Keratinocyte (primary cell): ENCODE results near the gene TTC33. TPM values are rescaled to one million over a fixed set of nuclear protein-coding genes. Genes with fewer than 3 reads are reported as not detected.

ENCODE experiments used
- DNase-seq: peaks from one replicate; pipeline ENCODE4 v3.0.0-alpha.2; 2011; ENCODE audit warnings: low read depth, missing footprints, low spot score
- FAIRE-seq: peaks from 2 replicates; lab custom pipeline; 2011; peaks lifted over from hg19 to GRCh38; lab: Jason Lieb, UNC
- H2AFZ ChIP-seq: 2 replicates; pipeline ENCODE4 v1.6.0; 2012; ENCODE audit warnings: low read length, control low read depth, inconsistent platforms; ENCODE audit not compliant: control insufficient read depth
- H3K27ac ChIP-seq: 2 replicates; pipeline ENCODE4 v1.5.1; 2011; ENCODE audit warnings: low read length; ENCODE audit not compliant: control insufficient read depth, insufficient read depth
- H3K27me3 ChIP-seq: 3 replicates; pipeline ENCODE4 v1.6.0; 2011; ENCODE audit warnings: low read length; ENCODE audit not compliant: control insufficient read depth, insufficient read depth; ENCODE audit errors: extremely low read depth
- H3K36me3 ChIP-seq, 2 experiments: 2 replicates in 1 of 2; 3 replicates in 1 of 2; pipeline ENCODE4 v1.5.1; 2011; ENCODE audit warnings: low read length in 2 of 2, mild to moderate bottlenecking in 1 of 2; ENCODE audit not compliant: control insufficient read depth in 2 of 2, insufficient read depth in 2 of 2; ENCODE audit errors: extremely low read depth in 1 of 2
- H3K4me1 ChIP-seq: 3 replicates; pipeline ENCODE4 v1.5.1; 2011; ENCODE audit warnings: low read length; ENCODE audit not compliant: control insufficient read depth, insufficient read depth; ENCODE audit errors: extremely low read depth
- H3K4me2 ChIP-seq: 3 replicates; pipeline ENCODE4 v1.6.0; 2011; ENCODE audit warnings: low read depth, low read length; ENCODE audit not compliant: control insufficient read depth, insufficient read depth; ENCODE audit errors: extremely low read depth
- H3K4me3 ChIP-seq, 3 experiments: fragments of 200-600 bp in 1 of 3; sonication (generic) in 1 of 3; 2 replicates in 2 of 3; 3 replicates in 1 of 3; pipeline ENCODE4 v1.5.1; 2011 to 2016; ENCODE audit warnings: low read length in 3 of 3, mild to moderate bottlenecking in 3 of 3, control low read depth in 2 of 3, inconsistent platforms in 1 of 3, low read depth in 1 of 3, mixed read lengths in 1 of 3, mixed run types in 1 of 3, moderate library complexity in 1 of 3; ENCODE audit not compliant: control insufficient read depth in 2 of 3, insufficient read depth in 2 of 3; ENCODE audit errors: extremely low read depth in 1 of 3
- H3K79me2 ChIP-seq: 2 replicates; pipeline ENCODE4 v1.6.0; 2012; ENCODE audit warnings: low read length; ENCODE audit not compliant: control insufficient read depth, insufficient read depth
- H3K9ac ChIP-seq: 3 replicates; pipeline ENCODE4 v1.6.0; 2011; ENCODE audit warnings: low read length; ENCODE audit not compliant: control insufficient read depth, insufficient read depth; ENCODE audit errors: extremely low read depth
- H3K9me1 ChIP-seq: 3 replicates; pipeline ENCODE4 v1.6.0; 2011; ENCODE audit warnings: low read length; ENCODE audit not compliant: control insufficient read depth, insufficient read depth; ENCODE audit errors: extremely low read depth
- H3K9me3 ChIP-seq: 2 replicates; pipeline ENCODE4 v1.5.1; 2012; ENCODE audit warnings: low read depth, low read length; ENCODE audit not compliant: control insufficient read depth
- H4K20me1 ChIP-seq: 3 replicates; pipeline ENCODE4 v1.6.0; 2011; ENCODE audit warnings: low read length; ENCODE audit not compliant: control insufficient read depth, insufficient read depth; ENCODE audit errors: extremely low read depth
- CTCF ChIP-seq, 3 experiments: IDR thresholded peaks in 1 of 3; conservative IDR thresholded peaks in 1 of 3; optimal IDR thresholded peaks in 1 of 3; 2 replicates in 2 of 3; 3 replicates in 1 of 3; pipeline versions ENCODE3 to v1.5.1; 2011; ENCODE audit warnings: low read length in 3 of 3, mild to moderate bottlenecking in 3 of 3, moderate library complexity in 2 of 3, control low read depth in 1 of 3, inconsistent platforms in 1 of 3; ENCODE audit not compliant: insufficient read depth in 2 of 3; ENCODE audit errors: extremely low read depth in 1 of 3
- EZH2 ChIP-seq: IDR thresholded peaks from one replicate; pipeline ENCODE4 v1.6.1; 2012; ENCODE audit warnings: inconsistent platforms, mild to moderate bottlenecking, low read length, moderate library complexity
- dilution Hi-C: fragments of 300-500 bp; cut with MboI; formaldehyde crosslinking; loops from one replicate; pipeline ENCODE4 v1.7.0; 2020; ENCODE audit warnings: low sequenced_read_pairs; ENCODE audit not compliant: extremely low pct_ligation_motif_present
- polyA plus RNA-seq, 5 experiments: library from polyadenylated mRNA; depleted of rRNA in 3 of 5; stranded (reverse) in 3 of 5; stranded (forward) in 1 of 5; unstranded in 1 of 5; fragments of >200 nt; gene quantifications; 1 replicate in 1 of 5; 2 replicates in 3 of 5; 3 replicates in 1 of 5; pipeline versions ENCODE4 v1.2.1 to v1.2.3, GENCODE V29; 2011 to 2012; ENCODE audit warnings: missing spikeins in 2 of 5, low read depth in 1 of 5, low replicate concordance in 1 of 5

The TTC33 gene
- polyA plus RNA-seq, 1 donor (not counting 4 experiments of a cell fraction or from before 2014, with no cell fraction given) = 7.1 TPM

GRCh38 chr5:40497573-40497972 lies 258.2 kb downstream of the TTC33 start:
- Histone ChIP-seq H3K4me1 (peaks cover 5% of the 10 kb centered on the region), H3K79me2 (no peaks in the 10 kb centered on the region), H3K9me3 (no peaks in the 10 kb centered on the region), H3K4me2 (no peak overlapping the region), H3K27me3 (no peaks in the 10 kb centered on the region), H3K9ac (no peak overlapping the region), H3K36me3 (no peaks in the 10 kb centered on the region), H4K20me1 (no peaks in the 10 kb centered on the region), H3K27ac (no peak overlapping the region), H3K9me1 (no peaks in the 10 kb centered on the region), H3K4me3 (no peak overlapping the region), H2AFZ (no peak overlapping the region)
- no peak for DNase-seq
- dilution Hi-C loops = no loop called here
- no peak for TF ChIP-seq EZH2
- TF ChIP-seq CTCF (optimal IDR thresholded peaks at IDR 0.05 in 1 of 3, IDR thresholded peaks at IDR 0.05 in 1 of 3, conservative IDR thresholded peaks at IDR 0.05 in 1 of 3; ENCODE audit: extremely low read depth in 1 of 3, insufficient read depth in 2 of 3, low read length in 3 of 3) = no peak
- no peak for FAIRE-seq

- H3K79me2 ChIP-seq = no peaks in the 10 kb centered on the region
- peaks cover 5% of the 10 kb centered on the region for H3K4me1 ChIP-seq
- H3K4me2 ChIP-seq = no peak overlapping the region
- no peak overlapping the region for H3K4me3 ChIP-seq
- dilution Hi-C loops = no loop called here
- no peak for FAIRE-seq
- H3K9me1 ChIP-seq = no peaks in the 10 kb centered on the region
- no peak overlapping the region for H3K27ac ChIP-seq
- H3K27me3 ChIP-seq = no peaks in the 10 kb centered on the region
- H3K9me3 ChIP-seq = no peaks in the 10 kb centered on the region
- H3K36me3 ChIP-seq = no peaks in the 10 kb centered on the region
- DNase-seq = no peak
- H2AFZ ChIP-seq = no peak overlapping the region
- H3K9ac ChIP-seq = no peak overlapping the region
- TF ChIP-seq CTCF (optimal IDR thresholded peaks at IDR 0.05 in 1 of 3, IDR thresholded peaks at IDR 0.05 in 1 of 3, conservative IDR thresholded peaks at IDR 0.05 in 1 of 3; ENCODE audit: extremely low read depth in 1 of 3, insufficient read depth in 2 of 3, low read length in 3 of 3) (no peak), EZH2 (no peak)
- H4K20me1 ChIP-seq = no peaks in the 10 kb centered on the region
Measured at GRCh38 chr5:40495237-40495635, 260.5 kb downstream of the TTC33 start.
